ENCODE measurements around the gene KLHL26.

The KLHL26 gene

DNA sequence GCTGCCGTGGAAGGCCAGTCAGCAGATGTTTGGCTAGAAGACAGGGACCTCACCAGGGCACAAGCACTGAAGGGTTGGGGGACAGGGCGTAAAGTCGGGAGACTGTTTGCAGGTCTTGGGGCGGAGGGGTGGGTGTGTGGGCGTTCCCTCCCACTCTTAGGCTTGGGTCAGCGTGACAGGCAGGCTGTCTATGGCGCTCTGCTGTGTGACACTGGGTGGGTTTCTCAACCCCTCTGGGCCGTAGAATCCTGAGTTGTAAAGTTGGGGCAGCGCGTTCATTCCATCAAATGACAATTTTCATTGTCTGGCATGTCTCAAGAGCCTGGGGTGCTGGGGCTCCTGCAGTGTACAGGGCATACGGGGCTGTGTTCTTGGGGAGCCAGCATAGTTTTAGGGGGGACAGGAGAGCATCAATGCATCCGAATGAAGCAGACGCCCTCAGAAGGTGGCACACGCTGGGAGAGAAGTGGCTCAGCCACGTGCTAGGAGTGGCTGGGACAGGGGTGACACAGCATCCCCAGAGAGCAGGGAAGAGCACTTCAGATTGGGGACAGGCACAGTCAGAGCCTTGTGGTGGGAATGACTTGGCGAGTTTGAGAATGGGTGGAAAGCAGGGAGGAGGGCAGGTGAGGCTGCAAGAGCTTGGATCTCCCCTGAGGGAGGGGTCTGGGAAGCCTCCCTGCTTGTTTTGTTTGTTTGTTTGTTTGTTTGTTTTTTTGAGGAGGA, 51.1 kb downstream of the KLHL26 start:
- DNase-seq (ENCODE audit: low read depth): no peak

DNA sequence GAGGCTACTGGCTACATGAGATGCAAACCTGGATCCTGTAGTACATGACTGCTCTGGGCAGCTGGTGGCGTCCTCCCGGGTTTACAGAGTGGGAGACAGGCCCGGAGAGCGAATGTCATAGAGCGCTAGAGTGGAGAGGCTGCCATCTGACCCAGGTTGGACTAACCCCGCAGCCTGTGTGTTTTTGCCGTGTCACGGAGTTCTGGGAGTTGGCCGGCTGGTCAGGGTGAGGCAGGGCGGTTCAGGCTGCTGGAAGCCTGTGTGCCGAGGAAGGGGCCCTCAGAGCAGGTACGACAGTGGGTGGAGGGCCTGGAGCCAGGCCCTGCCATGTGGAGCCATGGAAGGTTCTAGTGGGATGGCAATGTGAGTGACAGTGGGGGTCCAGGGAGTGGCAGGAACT, 59.2 kb downstream of the KLHL26 start:
- no peak for DNase-seq (ENCODE audit: low read depth)

DNA sequence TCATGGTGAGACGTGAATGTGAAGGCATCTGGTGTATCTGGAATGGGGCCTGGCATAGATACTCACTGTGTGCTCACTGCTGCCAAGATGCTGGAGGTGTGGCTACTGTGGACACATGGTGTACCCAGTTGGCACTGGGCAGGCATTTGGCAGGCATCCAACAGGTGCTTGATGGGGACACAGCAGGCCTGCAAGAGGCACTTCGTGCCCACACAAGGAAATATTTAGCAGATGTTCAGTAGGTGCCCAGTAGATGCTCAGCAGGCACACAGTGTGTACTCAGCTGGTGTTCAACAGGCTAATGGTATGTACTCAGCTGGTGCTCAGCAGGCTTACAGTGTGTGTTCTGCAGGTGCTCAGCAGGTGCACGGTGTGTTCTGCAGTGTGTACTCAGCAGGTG, 60.9 kb downstream of the KLHL26 start:
- DNase-seq (ENCODE audit: low read depth): no peak

DNA sequence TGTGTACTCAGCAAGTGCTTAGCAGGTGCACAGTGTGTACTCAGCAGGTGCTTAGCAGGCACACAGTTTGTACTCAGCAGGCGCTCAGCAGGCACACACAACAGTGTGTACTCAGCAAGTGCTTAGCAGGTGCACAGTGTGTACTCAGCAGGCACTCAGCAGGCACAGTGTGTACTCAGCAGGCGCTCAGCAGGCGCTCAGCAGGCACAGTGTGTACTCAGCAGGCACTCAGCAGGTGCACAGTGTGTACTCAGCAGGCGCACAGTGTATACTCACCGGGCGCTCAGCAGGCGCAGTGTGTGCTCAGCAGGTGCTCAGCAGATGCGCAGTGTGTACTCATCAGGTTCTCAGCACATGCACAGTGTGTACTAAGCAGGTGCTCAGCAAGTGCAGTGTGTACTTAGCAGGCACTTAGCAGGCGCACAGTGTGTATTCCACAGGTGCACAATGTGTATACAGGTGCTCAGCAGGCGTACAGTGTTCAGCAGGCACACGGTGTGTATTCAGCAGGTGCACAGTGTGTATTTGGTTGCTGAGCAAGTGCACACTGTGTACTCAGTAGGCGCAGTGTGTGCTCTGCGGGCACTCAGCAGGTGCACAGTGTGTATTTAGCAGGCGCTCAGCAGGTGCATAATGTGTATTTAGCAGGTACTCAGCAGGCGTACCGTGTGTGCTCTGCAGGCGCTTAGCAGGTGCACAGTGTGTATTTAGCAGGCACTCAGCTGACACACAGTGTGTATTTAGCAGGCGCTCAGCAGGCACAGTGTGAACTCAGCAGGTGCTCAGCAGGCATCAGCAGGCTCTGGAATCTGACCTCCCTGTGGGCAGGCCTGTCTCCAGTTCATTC, 61.7 kb downstream of the KLHL26 start:
- DNase-seq (ENCODE audit: low read depth): no peak

DNA sequence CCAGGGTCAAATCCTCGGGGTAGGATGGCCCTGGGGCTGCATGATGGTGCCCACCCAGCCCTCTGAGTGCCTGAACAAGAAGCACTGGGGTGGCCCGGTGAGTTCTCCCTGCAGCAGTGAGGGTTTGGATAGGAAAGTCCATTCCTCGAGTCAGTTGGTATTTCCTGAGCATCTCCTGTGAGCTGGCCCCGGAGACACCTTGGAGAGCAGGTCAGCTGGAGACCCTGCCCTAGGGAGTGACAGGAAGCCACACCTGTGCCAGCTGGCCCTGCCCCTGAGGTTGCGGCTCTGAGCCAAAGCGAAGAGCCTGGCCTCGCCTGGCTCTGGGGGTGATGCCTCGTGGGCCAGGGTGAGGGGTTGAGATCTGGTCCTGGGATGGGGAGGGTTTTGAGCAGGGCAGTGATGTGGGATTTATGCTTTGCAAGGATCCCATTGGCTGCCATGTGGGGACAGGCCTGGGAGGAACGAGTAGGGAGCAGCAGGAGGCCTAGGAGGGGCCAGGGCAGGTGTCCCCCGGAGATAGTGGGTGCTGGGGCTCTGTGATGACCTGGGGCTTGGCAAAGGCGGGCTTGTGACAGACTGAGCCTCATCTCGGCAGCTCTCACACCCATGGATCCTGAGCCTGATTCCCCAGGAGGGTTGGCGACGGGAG, 62.7 kb downstream of the KLHL26 start:
- DNase-seq (ENCODE audit: low read depth): no peak

DNA sequence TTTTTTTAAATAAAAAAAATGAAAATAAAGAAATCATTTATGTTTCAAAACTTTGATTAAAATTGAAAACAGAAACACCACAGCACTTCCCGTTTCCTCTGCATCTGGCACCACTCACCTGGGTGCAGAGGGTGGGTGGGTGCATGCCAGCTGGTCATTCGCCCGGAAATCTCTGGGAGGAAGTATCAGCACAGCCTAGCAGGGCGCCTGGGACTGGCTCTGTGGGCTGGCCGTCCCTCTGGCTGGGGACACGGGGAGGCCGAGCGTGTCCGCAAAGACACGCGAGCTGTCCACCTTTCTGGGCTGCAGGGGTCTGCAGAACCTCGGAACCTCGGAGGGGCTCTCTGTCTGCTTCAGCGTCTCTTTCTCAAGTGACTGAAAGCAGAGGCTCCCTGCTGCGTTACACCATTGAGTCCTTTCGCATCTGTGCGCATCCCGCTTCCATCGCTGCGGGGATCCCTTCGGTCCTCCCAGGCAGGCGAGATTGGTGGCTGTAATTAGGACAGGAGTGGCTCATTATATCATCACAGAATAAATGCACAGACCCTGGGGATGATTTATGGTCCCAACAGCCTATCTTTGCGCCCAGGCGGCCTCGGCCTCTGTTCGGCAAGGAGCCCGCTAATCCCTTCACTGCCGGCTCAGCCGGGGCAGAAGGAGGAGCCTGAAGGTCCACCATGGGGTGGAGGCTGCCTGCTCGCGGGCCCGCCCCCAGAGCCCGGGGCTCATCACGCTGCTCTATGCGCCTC, 63.8 kb downstream of the KLHL26 start:
- DNase-seq (ENCODE audit: low read depth): no peak

DNA sequence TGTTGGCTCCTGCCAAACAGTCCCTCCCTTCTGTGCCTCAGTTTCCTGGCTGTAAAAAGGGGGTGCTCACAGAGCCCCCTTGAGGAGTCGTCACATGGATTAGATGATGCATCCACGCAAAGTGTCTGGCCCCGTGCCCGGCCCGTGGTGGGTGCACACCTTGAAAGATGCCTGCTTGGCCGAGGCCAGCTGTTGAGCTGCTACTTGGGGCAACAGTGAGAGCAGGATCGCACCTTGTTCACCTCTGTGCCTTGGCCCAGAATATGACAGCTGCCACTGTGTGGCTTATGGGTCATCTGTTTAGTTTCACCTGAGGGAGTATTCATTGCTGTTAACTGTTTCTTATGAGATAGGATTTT, 64.4 kb downstream of the KLHL26 start:
- no peak for DNase-seq (ENCODE audit: low read depth)

DNA sequence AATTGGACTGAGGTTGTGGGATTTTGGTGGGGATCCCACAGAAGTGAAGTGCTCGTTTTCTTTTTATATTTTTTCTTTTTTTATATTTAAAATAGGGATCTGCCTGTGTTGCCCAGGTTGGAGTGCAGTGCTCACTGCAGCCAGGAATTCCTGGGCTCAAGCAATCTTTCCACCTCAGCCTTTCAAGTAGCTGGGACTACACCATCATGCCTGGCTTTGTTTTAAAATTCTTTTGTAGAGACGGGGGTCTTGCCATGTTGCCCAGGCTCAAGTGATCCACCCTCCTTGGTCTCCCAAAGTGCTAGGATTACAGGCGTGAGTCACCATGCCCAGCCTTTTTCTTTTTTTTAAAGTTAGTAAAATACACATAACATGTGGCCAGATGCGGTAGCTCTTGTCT, 67.2 kb downstream of the KLHL26 start:
- no peak for DNase-seq (ENCODE audit: low read depth)

DNA sequence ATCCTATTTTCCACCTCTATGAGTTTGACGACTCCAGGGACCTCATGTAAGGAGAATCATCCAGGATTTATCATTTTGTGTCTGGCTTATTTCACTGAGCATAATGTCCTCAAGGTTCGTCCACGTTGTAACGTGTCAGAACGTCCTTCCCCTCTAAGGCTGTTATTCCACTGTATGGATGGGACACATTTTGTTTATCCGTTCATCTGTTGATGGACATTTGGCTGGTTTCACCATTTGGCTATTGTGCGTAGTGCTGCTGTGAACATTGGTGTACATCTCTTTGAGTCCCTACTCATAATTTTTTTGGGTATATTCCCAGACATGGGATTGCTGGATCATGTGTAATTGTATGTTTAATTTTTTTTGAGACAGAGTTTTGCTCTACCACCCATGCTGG, 68.1 kb downstream of the KLHL26 start:
- no peak for DNase-seq (ENCODE audit: low read depth)

DNA sequence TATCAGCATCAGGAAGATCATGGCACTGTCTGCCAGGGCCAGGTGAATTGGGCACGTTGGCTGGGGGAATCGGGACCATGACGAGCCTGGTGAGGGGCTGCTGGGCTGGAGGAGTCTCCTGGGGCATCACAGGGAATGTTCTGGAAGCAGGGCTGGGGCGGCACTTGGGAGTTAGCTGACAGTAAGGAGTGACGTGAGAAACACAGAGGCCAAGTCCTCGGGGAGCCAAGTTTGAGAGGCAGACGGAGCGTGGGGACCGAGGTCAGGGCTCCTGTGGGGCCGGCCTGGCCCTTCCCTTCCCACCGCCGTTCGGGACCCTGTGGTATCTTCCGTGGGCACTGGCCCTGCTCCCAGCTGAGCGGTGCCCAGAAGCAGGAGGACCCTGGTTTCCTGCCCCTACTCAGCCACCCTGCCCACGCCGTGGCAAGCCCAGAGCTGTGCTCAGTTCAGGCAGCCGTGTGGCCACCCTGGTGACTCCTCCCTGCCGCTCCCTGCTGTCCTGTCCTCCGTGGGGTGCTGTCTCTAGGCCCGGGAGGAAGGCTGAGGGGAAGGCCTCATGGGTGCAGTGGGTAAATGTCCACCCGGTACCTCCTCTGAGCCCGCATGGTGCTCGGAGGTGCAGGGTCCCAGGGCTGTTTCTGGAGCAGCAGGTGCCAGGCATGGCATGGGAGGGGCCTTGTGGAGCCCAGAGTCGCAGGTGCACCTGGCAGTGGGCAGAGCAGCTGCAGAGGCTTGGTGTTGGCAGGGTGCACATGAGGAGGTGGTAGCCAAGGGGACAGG, 71.8 kb downstream of the KLHL26 start:
- DNase-seq (ENCODE audit: low read depth): no peak

DNA sequence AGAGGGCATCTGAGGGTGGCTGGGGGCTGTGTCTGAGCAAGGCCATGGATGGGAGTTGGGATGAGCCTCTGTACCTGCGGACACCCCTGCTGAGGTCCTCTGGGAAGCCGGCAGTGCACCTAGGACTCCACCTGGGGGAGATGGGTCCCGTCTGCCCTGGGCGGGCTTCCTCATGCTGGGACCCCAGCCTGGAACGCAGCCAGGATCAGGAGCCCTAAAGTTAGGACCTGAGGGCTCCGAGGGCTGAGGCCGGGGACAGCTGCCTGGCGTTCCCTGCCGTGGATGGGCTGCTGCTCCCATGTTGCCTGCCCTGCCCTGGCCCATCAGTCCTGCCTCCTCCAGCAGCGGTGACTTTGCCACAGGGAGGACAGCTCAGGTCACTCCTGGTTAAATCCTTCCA, 72.7 kb downstream of the KLHL26 start:
- no peak for DNase-seq (ENCODE audit: low read depth)

DNA sequence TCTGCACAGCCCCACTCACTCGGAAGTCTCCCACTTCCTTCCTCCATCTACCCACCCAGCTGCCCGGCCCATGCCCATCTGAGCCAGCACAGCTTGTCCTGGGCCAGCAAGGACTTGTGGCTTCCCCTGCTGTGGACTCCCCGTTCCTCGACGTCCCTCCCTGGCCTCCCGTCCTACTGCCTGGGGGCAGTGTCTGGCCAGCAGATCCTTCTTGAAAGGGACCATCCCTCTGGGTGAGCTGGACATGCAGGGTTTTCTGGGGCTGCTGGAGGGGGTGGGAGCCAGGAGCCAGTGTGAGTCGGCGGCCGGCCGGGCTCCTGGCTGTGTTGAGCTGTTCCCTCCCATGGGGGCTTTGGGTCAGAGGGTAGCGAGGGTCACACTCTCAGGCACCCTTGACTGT, 73.4 kb downstream of the KLHL26 start:
- DNase-seq (ENCODE audit: low read depth): no peak

DNA sequence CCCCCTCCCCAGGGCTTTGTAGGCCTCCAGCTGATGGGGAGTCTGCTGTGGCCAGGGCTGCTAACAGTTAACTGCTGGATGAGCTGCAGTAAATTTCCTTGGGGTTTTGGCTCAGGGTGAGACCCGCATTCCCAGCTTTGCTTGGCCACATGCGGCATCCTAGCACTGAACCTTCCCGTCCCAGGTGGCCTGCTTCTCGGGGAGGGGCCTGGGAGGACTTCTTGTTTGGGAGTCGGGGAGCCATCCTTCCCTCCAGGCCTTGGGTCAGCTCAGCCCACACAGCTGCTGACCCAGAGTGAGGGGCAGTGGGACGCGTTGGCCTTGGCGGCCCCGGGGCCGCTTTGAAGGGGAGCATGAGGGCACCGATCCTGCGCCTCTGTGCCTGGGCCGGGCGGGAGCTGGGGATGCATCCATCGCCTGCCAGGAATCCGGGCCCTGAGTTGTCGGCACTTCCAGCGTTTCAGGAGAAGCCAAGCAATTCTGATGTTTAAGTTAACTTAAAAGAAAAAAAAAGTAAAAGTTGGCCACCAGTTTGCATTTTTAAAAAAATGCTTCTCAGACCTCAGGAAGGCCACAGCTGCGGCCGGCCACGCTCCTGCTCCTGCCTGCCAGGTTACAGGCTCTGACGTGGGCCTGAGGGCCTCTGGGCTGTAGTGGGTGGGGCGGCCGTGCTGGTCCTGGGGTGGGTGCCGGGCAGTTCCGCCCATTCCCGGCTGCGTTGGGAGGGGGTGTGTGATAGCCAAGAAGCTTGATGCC, 74.3 kb downstream of the KLHL26 start:
- peak; percentile 43 for DNase-seq (ENCODE audit: low read depth)

DNA sequence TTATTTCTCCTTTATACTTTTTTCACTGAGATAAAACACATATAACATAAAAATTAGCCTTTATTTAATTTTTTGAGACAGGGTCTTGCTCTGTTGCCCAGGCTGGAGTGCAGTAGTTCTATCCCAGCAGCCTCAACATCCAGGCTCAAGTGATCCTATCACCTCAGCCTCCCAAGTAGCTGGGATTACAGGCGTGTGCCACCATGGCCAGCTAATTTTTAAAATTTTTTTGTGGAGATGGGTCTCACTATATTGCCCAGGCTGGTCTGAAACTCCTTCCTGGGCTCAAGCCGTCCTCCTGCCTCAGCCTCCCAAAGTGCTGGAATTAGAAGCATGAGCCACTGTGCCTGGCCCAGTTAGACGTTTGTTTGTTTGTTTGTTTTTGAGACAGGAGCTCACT, 75.1 kb downstream of the KLHL26 start:
- DNase-seq (ENCODE audit: low read depth): no peak

DNA sequence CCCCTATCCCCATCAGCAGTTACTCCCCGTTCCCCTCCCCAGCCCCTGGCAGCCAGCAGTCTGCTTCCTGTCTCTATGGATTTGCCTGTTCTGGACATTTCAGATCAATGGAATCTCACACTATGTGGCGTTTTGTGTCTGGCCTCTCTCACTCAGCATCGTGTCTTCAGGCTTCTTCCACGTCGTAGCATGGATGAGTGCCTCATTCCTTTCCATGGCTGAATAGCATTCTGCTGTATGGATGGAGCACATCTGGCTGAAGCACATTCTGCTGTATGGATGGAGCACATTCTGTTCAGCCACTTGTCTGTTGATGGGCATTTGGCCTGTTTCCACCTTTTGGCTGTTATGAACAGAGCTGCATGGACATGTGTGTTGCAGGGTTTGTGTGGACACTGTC, 76.2 kb downstream of the KLHL26 start:
- DNase-seq (ENCODE audit: low read depth): no peak

DNA sequence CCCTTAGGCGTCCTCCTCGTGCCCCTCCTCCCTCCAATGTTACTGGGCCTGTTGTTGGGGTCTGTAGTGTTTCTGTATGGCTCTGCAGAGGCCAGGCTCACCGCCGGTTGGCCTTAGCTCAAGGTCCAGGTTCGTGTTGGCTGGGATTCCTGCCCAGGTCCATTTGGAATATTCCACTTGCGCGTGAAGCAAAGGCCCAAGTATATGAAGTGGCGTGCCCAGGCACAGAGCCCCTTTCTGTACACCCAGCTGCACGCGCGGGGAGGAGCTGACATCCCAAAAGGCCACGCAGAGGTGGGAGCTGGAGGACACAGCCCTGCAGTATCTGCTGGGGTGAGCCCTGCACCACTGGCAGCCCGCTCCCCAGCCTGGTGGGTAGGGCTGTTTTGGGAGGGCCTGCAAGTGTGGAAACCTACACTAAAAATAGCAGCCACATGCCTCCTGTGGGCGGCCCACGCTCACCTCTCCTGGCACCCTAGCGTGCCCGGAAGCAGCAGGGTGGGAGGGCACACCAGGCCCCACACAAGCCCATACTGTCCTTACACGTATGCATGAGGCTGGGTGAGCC, 76.8 kb downstream of the KLHL26 start:
- DNase-seq (ENCODE audit: low read depth): no peak

DNA sequence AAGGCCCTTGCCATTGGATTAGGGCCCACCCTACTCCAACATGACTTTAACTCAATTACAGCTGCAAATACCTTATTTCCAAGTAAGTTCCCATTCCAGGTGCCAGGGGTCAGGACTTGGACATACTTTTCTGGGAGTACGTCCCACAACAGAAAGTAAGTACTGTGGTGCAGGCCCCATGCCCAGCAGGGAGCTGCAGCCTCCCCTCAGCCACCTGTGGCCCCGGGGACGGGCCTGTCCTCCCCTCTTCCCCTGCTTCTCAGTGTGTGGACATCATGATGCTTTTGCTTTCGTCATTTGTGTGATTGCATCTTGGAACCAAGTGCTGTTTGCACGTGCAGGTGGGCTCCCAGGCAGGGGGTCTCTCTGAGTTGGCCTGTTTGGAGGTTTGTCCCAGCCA, 78.6 kb downstream of the KLHL26 start:
- DNase-seq (ENCODE audit: low read depth): no peak

DNA sequence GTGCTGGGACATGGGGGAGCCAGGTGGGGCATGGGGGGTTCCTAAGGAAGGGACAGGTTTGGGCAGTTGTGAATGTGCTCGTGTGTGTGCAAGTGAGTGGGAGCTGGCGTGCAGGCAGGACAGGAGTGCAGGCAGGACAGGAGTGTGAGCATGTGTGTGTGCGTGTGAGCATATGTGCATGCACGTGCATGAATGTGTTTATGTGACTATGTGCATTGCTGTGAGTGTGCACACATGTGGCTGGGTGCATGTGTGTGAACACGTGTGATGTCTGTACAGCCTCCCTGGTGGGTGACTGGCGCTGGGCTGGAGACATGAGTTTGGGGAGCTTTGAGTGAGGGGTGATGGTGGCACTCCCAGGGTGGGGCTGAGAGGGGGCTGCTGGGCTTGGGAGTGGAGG, 80.0 kb downstream of the KLHL26 start:
- no peak for DNase-seq (ENCODE audit: low read depth)

DNA sequence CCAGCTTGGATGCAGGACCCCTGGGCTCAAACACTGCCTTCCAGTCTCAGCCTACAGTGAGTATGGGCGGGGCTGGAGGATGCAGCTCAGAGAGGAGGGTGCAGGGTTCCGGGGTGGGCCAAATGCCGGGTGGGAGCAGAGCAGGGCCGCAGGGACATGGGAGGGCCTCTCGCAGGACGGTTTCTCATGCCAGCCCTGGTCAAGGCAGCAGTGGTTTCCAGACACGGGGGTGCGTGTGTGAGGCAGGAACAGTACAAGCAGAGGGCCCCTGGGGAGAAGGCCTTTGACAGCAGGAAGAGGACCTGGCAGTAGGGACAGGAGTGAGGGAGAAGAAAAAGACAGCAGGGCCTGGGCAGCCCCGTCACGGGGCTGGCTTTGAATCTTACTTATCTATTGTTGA, 80.8 kb downstream of the KLHL26 start:
- DNase-seq (ENCODE audit: low read depth): no peak

DNA sequence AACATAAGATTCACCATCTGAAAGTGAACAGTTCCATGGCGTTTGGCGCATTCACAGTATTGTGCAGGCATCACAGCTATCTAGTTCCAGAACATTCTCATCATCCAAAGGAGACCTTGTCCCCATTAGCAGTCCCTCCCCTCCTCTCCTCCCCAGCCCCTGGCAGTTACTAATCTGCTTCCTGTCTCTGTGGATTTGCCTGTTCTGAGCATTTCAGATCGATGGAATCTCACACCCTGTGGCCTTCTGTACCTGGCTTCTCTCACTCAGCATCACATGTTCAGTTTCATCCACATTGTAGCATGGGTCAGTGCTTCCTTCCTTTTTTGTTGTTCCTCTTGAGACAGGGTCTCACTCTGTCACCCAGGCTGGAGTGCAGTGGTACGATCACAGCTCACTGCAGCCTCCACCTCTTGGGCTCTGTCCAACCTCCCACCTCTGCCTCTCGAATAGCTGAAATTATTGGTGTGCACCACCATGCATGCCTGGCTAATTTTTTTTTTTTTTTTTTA, 81.2 kb downstream of the KLHL26 start:
- no peak for DNase-seq (ENCODE audit: low read depth)
